GM19351 (cell line): Measurements from ENCODE around the gene ELANE.
"Not testable (repeated sequence)": the region's sequence is repeated elsewhere in the genome, so short reads cannot be mapped to it uniquely, and the experiment has no call there.

ENCODE experiments used
- ATAC-seq: cut with Tn5 transposase; IDR thresholded peaks from one replicate; pipeline ENCODE4 v1.9.1; 2021; ENCODE audit warnings: mild to moderate bottlenecking, moderate library complexity; ENCODE audit not compliant: unreplicated experiment

The ELANE gene

DNA sequence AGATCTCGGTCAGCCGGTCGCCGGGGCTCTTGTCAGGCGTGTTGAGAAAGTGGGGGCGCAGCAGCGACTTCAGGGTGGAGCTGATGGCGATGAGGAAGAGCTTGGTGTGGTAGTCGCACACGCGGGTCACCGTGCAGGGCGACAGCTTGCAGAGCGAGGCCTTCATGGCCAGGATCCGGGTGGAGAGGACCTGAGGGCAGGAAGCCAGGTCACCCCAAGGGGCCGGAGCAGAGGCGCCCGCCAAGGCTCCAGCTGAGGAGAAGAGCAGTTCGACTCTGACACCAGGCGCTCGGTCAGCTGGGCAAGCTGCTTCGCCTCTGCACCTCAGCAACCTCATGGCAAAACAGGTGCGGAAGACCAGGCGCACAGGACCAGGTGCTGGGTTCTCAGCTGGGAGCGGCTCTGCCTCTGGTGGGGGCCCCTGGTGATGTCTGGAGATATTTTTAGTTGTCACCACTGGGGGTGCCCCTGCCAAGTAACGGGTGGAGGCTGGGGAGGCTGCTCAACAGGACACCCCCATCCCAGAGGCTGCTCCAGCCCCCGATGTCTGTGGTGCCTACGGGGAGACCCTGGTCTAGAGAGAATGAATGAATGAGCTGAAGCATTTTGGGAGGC, 23.3 kb downstream of the ELANE start:
- no peak for ATAC-seq

DNA sequence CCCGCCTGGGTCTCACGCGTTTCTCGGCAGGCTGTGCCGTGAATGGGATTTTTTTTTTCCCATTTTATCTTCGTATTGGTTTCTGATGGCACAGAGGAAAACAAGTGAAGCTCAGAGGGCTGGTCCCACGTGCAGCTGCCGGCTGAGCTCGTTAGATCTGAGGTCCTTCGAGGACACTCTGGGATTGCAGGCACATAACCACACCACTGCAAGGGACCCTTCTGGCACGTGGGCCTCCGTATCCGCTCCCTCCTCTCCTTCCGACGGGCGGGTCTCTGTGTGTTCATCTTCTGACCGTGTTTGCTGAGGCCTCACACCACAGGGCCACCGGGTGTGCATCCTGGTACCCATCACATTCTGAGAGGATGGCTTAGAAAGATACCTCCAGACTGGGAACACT, 24.0 kb downstream of the ELANE start:
- ATAC-seq = no peak

DNA sequence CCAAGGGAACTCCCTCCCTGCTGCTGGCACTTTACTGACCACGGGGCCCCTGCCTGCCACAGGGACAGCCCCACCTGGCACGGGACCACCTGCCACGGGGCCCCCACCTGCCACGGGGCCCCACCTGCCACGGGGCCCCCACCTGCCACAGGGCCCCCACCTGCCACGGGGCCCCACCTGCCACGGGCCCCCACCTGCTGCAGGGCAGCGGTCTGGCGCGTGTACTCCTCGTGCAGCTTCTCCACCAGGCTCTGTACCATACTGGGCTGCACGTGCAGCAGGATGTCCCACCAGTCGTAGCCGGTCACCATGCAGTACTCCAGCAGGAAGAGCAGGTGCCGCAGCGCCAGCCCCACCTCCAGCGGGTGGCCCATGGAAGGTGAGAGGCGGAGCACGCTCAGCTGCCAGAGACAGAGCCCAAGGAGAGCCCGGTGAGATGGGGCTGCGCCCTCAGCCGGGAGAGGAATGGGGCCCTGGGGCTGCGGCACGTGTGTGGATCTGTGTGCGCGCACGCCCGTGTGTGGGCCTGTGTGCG, 24.7 kb downstream of the ELANE start:
- ATAC-seq = no peak

DNA sequence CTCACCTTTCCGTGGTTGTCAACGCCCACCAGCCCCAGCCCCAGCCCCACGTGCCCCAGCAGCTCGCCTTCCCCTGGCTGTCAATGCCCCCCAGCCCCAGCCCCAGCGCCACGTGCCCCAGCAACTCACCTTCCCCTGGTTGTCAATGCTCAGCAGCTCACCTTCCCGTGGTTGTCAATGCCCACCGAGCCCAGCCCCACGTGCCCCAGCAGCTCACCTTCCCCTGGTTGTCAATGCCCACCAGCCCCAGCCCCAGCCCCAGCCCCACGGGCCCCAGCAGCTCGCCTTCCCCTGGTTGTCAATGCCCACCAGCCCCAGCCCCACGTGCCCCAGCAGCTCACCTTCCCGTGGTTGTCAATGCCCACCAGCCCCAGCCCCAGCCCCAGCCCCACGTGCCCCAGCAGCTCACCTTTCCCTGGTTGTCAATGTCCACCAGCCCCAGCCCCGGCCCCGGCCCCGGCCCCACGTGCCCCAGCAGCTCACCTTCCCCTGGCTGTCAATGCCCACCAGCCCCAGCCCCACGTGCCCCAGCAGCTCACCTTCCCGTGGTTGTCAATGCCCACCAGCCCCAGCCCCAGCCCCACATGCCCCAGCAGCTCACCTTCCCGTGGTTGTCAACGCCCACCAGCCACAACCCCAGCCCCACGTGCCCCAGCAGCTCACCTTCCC, 26.0 kb downstream of the ELANE start:
- ATAC-seq = not testable (repeated sequence)

DNA sequence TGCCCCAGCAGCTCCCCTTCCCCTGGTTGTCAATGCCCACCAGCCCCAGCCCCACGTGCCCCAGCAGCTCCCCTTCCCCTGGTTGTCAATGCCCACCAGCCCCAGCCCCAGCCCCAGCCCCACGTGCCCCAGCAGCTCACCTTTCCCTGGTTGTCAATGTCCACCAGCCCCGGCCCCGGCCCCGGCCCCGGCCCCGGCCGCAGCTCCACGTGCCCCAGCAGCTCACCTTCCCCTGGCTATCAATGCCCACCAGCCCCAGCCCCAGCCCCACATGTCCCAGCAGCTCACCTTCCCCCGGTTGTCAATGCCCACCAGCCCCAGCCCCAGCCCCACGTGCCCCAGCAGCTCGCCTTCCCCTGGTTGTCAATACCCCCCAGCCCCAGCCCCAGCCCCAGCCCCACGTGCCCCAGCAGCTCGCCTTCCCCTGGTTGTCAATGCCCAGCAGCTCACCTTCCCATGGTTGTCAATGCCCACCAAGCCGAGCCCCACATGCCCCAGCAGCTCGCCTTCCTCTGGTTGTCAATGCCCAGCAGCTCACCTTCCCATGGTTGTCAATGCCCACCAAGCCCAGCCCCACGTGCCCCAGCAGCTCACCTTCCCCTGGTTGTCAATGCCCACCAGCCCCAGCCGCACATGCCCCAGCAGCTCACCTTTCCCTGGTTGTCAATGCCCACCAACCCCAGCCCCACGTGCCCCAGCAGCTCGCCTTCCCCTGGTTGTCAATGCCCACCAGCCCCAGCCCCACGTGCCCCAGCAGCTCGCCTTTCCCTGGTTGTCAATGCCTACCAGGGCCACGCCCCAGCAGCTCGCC, 26.9 kb downstream of the ELANE start:
- not testable (repeated sequence) for ATAC-seq

DNA sequence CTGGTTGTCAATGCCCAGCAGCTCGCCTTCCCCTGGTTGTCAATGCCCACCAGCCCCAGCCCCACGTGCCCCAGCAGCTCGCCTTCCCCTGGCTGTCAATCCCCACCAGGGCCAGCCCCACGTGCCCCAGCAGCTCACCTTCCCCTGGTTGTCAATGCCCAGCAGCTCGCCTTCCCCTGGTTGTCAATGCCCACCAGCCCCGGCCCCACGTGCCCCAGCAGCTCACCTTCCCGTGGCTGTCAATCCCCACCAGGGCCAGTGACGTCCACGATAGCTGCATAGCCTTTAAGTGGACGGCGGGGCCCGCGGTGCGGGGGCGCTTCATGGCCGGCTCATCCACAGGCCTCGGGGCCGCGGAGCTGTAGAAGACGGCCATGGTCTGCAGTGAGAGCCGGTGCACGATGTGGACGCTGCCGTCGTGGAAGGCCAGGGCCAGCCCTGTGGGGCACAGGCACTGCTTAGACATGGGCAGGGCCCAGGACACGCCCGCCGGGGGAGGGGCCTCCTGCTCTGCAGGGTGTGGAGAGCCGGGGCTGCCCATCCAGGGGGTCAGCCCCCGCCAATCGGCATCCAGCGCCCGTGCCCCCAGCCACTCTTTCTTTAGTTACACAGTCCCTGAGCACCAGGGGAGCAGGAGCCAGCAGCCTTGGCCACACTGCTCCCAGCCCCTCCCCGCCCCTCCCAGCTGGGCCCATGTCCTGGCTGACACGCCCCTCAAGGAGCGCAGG, 27.8 kb downstream of the ELANE start:
- no peak for ATAC-seq

DNA sequence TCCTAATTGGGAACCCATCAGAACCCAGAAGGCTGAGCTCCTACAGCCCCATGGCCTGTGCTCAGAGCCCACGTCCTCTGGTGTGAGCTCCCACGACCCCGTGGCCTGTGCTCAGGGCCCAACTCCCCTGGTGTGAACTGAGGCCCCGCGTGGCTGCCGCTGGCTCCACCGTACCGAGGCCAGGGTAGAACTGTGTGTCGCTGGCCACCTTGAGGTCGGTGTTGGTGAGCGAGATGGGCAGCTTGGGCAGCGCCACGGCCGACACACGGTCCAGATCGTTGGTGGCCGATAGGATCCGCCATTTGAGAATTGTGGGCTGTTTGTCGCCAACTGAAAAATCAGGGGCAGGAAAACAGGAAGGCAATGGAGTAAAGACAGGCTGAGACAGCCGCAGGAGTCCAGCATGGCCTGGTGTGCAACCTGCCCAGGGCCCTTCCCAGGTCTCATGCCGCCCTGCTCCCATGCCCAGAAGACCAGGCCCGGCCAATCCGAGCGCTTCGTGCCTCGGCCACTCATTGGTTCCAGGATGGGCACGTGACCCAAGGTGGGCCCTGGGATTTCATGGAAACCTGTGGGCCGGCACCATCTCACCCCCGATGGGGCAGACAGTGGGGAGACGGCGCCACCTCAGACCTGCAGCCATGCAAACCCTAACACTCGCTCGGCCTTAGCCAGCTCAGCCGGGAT, 29.4 kb downstream of the ELANE start:
- ATAC-seq = no peak

DNA sequence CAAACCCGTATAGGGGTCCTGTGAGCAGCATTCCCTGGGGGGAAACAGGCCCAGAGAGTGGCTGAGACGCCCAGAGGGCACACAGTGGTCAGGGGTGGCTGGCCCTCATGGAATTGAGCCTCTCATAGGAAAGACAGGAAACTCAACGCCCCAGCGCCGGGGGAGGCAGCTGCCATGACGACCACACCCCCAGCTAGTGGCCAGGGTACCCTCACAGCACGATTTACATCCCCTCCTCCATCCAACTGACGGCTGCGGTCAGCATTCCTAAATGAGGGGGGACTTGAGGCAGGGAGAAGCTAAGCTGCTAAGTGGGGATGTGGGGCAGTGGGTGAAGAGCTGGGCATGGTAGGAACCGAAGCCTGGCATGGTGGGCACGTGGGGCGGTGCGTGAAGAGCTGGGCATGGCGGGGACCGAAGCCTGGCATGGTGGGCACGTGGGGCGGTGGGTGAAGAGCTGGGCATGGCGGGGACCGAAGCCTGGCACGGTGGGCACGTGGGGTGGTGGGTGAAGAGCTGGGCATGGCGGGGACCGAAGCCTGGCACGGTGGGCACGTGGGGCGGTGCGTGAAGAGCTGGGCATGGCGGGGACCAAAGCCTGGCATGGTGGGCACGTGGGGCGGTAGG, 30.9 kb downstream of the ELANE start:
- no peak for ATAC-seq

DNA sequence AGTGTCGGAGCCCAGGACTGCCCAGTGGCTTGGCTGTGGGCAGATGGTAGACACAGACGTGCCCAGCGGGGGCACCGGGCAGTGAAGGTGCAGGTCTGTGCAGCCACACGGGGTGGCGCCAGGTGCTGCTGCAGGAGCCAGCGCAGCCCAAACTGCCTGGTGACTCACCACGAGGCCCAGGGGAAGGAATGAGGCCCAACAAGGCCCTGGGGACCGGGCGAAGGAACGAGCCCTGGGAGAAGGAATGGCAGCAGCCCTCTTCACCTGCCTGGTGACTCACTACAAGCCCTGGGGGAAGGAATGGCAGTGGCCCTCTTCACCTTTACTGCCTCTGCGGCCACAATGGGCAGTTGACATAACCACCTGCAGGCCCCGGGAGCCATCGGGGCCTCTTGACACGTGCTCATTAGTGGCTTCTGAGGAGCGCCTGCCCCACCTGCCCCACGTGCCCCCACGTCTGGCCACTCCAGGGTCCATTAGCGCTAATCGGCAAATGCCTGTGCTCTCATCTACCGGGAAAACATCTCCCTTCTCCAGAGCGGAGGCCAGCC, 31.6 kb downstream of the ELANE start:
- no peak for ATAC-seq

DNA sequence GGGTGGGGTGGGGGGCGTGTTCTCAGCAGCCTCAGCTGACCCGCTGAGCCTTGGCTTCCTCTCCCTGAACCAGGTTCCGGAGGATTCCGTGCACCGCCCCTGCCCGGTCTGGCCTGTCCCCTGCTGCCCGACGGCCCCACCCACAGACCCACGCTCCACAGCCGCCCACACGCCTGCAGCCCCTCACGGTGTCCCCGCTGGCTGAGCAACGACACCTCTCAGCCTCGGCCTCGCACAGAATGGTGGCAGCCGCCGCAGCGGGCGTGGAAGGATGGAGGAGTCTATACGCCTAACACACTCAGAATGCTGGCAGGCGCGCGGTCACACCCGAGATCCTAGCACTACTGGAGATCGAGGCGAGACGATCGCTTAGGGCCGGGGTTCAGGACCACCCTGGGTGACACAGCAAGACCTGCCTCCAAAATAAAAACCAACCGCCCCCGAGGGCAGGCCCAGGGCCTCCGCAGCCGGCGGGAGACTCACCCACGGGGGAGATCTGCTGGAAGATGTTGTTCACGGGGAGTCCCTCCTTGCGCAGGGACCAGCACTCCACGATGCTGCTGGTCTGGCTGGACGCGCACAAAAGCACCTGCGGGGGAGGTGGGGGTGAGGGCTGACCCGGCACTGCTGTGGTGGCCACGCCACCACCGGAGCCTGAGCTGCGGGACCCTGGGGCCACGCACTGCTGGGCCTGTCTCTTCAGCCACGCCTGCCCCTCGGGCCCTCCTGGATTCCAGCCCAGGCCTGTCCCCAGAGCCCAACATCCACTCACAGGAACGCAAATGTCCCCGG, 32.5 kb downstream of the ELANE start:
- no peak for ATAC-seq

DNA sequence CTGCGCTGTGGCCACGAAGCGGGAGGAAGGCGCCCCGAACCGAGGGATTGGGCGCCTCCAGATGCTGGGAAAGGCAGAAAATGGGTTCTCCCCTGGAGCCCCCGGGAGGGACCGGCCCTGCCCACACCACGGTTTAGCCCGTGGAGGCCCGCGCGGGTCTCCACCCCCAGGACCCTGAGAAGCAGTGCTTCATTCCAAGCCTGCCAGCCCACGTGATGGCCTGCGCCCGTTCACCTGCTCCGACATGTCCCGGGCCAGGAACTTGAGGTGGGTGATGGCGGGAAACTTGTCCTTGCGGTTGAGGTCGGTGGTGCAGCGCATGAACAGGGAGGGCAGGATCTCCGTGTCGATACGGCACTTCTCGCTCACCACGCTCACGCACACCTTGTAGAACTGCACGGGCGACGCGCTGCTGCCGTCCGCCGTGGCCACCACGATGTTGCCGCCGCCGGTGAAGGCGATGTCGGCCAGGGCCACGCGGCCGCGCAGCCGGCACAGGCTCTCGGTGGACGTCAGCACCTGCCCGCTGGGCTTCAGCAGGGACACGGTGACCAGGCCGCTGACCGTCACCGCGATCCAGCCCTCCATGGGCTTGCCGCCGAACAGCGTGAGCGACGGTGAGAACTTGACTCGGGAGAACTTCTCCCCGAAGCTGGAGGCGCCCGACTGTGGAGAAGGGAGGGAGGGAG, 33.6 kb downstream of the ELANE start:
- no peak for ATAC-seq

DNA sequence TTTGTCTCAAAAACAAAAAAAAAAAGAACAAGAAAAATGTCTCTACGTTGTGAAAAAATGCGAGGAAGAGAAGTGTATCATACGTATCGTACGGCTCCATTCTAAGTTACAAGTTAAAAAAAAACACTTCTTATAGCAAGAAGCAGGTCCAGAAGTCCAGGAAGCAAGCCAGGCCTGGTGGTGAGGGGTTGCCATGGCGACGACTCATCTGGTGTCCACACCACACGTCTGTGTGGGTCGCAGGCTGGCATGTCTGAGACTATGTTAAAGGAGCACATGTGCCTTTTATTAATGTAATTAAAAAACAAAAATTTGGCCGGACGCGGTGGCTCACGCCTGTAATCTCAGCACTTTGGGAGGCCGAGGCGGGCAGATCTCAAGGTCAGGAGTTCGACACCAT, 35.0 kb downstream of the ELANE start:
- no peak for ATAC-seq

DNA sequence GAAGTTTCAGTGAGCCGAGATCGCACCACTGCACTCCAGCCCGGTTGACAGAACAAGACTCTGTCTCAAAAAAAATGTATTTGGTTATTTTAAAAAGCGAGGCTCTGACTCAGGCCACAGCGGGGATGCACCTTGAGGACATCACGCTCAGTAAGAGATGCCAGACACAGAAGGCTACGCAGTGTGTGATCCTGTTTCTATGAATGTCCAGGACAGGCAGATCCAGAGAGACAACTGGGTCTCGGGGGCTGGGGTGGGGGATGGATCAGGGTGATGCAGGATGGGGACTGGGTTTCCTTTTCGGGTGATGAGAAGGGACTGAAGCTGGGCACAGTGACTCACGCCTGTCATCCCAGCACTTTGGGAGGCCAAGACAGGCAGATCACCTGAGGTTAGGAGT, 35.5 kb downstream of the ELANE start:
- ATAC-seq = no peak

DNA sequence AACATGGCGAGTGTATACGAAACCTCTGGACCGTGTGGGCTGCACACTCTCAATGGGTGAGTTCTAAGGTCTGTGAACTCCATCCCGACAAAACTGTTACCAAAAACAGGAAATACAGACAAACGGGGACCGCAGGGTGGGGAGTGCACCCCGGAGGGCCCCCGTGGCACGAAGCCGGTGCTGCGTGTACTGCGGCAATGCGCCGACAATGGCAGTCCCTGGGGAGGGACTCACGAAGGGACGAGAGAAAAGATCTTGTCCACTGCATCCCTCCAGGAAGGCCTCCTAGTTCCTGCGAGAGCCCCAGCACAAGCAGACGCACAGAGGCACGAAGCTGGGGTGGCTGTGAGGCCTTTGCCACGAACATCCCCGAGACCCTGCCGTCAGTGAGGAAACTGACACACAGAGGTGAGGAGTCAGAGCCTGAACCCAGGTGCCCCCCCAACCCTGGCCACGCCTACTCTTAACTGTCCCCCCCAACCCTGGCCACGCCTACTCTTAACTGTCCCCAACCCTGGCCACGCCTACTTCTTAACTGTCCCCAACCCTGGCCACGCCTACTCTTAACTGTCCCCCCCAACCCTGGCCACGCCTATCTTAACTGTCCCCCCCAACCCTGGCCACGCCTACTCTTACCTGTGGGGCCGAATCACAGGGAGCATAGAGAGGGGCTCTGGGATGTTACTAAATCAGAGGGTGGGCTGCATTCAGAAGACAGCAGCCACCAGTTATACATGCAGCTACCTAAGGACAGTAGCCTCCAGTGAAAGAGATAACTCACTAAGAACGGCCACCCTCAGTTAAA, 36.7 kb downstream of the ELANE start:
- ATAC-seq = no peak

DNA sequence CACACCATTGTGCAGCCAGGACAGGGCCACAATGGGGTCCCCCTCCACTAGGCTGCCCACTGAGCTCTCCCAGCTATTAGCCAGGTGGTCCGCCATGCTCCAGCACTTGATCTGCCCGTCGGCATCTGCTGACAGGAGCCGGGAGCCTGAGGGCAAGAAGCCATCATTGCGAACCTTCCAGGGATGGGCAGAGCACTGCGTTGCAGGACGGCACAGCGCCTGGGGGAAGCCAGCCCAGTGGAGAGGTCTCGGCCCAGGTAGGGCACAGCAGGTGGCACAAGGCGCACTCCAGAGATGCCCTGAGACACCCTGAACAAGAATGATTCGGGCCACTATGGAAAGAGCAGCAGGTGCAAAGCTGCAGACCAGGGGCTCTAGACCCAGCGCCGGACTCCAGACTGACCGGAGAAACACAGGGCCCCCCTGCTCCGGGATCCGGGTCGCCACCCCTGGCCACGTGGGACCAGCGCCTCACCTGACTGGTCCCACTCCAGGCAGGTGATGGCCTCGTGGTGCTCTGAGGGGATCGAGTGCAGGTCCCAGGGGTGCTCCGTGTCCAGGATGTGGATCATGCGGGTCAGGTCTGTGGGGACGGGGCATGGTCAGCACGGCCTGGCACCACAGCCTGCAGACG, 37.7 kb downstream of the ELANE start:
- ATAC-seq = no peak

DNA sequence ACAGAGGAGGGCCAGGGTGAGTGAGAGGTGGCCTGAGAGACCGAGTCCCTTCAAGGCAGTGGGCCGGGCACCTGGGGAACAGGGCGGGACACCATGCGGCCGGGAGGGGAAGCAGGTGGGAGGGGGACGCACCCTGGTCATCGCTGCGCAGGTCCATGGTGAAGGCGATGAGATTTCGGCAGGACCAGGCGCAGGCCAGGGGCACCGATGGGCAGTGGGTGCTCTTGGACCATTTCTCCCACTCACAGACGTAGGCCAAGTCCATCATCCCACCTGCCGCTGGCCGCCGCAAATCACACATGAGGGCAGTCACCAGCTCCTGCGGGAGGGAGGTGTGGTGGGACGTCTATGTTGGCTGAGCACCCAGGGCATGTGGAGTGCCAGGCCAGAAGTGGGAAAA, 38.7 kb downstream of the ELANE start:
- ATAC-seq = no peak
